Lung microvascular endothelial cell (primary cell): ENCODE measurements around the gene ATP8A2. TPM values are rescaled to one million over a fixed set of nuclear protein-coding genes. Genes with fewer than 3 reads are reported as not detected.
"Not testable (repeated sequence)": the region's sequence is repeated elsewhere in the genome, so short reads cannot be mapped to it uniquely, and the experiment has no call there.

Experiments
- DNase-seq, 2 donors: peaks; one replicate each; pipeline versions ENCODE4 v3.0.0 to v3.0.0-alpha.2; 2010; ENCODE audit warnings: low read depth in 2 of 2
- total RNA-seq: library from RNA; depleted of rRNA; stranded (reverse); fragments of >200 nt; gene quantifications from 2 replicates; pipeline ENCODE4 v1.2.1, GENCODE V29; 2014

The ATP8A2 gene
- total RNA-seq, 1 donor from 2014 or later, result under 0.01 TPM

DNA sequence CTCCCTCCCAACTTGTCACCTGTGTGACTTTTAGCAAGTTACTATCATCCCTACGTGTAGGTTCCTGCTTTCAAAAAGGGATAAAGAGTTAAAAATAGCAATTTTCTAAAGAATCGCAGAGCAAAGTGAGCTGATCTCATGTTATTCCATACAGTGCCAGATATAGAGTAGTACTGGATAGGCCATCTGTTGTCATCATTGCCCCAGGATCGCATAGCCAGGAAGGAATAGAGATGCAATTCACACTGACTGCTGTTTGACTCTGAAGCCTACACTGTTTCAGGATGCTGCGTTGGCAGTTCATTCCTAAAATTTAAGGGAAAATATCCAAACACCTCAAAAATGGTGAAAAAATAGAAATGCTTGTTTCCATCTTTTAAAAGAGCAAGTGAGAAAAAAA, 541.2 kb downstream of the ATP8A2 start:
- DNase-seq, result no peak

DNA sequence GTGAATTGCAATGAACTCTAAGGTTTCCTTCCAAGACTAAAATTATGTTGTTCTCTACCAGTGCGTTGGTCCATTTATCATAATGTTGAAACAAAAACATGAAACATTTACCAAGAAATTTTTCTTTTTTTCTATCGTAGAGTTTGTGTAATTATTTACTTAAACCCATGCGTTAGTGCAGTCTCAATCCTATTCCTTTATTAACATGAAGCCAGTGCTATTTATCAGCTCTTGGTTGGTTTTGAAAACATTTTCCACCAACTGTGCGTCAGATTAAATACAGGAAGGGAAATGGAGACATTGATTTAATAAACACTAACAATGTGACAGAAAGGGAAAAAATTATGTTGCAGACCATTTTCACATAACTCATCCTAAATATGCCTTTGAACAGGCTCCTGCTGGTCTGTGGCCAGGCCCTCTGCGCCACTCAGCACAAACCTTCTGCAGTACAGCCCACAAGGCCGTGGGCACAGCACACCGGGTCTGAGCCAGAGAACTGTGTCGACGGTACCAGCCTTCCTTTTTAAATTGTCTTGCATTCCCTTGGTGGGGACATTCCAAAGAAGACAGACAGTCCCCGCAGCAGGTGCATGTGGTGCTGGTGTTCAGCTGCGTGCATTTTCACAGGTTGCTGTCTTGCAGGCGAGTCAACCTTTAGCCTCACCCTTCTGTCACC, 544.2 kb downstream of the ATP8A2 start:
- DNase-seq, result no peak

DNA sequence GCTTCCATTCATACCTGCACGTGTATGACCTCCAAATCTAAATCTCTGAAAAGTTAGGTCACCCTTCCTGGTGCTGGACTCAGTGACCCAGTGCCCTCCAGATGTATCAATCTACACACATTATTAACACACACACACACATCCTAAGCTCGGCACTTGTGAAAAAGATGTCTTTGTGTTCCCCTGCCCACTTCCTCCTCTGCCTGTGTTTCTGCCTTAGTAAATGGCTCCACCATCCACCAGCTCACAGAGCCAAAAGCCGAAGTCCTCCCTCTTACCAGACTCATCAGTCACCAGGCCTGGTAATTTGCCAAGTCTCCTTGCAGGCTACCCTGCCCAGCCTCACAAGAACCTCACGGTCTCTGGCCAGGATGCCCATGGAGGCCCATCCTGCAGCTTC, 548.5 kb downstream of the ATP8A2 start:
- DNase-seq, result no peak

DNA sequence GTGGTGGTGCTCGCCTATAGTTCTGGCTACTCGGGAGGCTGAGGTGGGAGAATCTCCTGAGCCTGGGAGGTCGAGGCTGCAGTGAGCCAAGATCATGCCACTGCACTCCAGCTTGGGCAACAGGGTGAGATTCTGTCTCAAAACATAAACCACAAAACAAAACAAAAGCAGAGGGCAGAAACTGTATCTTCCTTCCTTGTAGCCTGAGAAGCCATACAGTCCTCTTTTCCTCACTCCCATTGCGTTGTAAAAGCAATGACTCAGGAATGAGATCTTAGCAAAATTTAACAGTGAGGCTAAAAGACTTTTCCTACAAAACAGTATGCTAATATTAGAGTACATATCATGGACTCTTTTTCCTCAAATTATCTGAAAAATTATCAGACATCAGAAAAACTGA, 549.2 kb downstream of the ATP8A2 start:
- no peak for DNase-seq

DNA sequence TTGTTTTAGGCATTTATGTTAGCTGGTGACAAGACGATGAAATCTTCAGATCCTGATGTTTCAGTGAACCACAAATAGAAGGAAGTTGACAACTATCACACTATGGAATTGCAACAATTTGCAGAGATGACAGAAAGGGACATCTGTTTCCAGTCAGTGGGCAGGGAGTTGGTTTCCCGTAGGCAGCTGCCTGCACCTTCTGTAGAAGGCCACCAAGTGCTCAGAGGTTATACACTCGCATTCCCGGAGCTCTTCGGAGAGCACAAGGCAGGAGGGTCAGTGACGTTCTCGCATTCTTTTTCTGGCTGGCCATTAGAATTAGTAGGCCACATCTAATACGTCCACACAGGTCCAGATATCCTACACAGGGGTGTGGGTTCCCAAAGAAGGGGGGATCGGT, 550.6 kb downstream of the ATP8A2 start:
- no peak for DNase-seq

DNA sequence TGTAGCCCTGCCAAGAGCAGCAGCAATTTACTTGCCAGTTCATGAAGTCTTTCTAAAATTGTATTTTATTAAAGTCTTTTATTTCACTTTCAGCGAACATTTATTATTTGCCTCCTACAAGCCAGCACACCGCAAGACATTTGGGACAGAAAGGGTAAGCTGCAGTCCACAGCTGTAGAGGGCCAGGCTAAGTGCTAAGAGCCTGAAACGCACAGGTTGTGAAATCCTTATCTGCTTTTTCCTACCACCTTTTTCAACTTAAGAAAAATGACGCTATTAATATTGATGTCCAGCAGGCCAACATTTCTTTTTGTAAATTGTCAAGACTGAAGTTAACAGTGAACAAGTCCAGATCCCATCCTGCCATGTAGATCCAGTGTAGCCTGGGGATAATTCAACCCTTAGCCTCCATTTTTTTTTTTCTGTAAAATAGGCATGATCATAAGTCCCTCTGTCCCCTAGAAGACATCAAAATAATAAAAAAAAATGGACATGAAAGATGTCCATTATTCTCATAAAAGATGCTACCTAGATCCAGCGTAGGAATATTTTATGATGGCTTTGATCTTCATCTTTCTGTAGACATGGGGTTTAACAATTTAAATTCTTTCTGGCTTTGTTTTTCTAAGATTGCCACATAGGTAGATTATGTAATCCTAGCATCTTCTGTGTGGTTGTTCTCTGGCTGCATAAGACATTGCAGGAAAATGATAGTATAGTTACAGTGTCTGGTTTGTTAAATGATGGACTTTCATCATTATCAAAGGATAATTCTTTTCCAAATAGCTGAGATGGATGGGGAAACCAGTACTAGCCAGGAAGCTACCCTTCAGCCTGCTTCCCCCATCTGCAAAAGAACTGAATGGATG, 551.7 kb downstream of the ATP8A2 start:
- no peak for DNase-seq

DNA sequence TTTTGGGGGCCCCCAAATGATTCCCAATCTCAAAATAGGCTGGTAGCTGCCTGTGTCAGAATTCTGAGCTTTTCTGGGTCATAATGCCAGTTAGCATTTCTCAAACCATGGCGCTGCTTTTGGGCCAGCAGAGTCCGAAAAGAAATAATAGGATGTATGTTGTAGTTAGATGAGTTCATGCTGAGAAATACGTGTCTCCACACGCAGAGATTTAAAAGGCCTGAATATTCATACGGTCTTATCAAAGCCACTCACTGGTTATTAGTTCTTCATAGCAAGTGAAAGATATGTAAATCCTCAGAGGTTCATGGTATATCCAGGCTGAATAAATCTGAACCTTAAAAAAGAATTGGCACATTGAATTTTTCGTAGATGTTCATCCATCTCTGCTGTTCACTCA, 555.6 kb downstream of the ATP8A2 start:
- no peak for DNase-seq

DNA sequence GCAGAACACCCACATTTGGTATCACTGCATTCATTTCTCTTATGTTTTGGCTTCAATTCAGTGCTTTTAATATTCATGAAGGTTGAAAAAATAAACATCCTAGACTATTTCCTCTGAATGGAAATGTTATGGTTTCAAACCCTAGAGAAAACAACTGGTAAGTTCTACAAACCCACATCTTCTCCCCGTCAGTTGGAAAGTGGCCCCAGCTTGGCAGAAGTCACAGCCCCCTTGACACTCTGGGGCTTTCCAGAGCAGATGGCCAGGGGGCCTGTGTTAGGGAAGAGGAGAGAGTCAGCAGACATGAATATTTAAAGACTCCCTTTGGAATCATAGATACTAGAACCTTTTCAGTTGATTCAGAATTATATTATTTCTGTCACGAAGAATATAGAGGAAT, 556.2 kb downstream of the ATP8A2 start:
- no peak for DNase-seq

DNA sequence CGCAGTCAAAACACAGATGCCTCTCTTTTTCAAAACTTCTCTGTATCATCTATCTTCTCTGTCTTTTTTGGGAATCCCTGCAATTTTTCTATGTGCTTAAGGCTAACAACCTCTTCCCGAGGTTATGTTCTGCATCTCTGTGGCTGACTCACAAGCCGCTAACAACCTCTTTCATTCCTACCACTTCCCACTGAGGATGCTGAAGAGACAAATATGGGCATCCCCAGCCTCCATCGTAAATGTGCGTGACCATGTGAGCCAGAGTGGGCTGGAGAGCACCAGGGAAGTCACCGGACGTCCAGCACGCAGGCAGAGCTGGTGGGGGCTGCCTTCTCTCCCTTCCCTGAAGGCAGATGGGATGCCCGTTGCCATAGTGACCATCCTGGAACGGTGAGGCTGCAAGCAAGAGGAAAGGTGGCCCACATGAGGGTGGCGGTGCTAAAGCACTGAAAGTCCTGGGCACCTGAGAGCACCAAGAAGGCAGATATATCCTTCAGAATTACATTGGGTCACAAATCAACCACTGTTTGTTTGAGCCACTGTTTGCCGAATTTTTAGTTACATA, 557.2 kb downstream of the ATP8A2 start:
- no peak for DNase-seq

DNA sequence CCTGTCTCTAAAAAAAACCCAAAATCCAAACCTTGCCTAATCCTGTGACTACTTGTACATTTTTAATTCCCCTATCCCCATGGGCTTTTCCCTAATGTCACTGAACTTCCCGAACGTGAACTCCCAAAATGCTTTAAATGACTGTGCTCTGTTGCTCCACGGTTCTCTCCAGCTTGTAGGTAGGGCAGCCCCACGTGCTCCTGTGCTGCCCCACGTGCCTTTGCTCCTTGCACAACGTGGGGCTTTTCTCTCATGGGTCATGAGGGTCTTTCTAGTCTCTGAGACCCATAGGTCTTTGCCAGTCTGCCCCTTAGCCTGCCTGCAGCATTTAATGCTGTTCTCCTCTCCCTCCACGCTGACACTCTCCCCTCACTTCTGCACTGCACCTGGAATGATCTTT, 558.0 kb downstream of the ATP8A2 start:
- DNase-seq, result no peak

DNA sequence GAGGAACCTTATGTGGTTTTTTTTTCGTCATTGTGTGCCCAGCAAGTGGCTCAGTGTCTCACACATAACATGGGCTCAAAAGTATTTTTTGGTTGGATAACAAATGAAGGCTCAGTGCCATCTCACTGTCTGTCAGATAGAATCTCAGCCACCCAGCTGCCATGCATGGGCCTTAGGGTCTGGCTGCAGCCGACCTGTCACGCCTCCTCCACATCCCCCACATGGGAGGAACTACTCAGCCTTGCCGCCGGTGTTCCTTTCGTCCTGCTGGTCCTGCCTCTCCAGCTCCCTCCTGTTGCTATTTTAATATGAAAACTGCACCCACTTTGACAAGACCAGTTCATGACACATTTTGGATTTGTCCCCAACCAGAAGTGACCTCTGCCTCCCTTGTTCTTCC, 558.9 kb downstream of the ATP8A2 start:
- no peak for DNase-seq

DNA sequence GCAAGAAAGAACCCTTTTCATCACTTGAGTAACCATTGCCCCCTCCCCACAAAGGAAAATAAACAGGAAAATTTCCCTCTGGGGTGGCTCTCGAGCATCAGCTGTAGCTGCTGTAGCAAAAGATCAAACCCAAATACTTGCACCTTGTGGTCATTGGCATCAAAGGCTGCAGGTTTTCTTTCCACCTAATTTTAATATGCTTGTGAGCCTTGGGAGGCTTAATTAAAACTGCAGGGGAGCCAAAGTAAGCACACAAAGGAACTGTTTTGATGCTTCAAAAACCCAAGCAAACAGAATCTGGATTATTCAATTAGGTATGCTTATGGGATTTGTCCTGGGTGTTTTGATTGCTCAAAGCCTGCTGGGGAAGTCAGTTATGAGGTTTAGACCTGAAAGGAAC, 560.6 kb downstream of the ATP8A2 start:
- no peak for DNase-seq

DNA sequence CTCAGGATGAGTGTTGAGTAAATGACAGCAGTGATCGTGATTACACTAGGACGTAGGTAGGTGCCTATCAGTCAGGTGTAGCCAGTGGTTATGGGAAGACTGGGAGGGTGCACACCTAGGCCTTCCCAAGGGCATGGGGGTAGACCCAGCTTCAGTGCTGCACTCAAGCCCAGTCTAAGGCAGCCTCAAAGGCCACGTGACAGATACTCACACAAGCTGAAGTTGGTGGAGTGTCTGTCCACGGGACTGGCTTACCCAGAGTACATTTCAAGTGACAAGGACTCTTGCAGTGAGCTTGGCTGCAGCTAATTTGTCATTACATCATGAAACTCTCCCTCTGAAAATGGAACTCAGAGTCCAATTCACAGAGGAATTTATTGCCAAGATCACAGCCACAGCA, 561.7 kb downstream of the ATP8A2 start:
- DNase-seq, result no peak

DNA sequence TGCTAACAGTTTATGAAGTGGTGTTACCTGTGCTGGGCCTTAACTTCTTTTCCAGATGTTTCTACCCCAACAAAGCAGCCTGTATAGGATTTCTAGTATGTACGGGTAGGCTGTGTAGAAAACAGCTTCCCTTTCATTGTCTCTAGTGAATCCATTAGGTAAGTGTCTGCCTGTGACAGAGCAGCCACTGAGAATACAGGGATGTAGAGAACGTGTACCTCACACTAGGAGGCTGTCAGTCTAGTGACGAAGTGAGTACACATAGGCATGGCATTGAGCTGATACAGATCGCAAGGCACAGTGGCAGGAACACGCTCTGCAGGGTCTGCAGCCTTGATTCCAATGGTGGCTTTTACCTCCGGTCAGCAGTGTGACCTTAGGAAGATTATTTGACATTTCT, 562.4 kb downstream of the ATP8A2 start:
- no peak for DNase-seq

DNA sequence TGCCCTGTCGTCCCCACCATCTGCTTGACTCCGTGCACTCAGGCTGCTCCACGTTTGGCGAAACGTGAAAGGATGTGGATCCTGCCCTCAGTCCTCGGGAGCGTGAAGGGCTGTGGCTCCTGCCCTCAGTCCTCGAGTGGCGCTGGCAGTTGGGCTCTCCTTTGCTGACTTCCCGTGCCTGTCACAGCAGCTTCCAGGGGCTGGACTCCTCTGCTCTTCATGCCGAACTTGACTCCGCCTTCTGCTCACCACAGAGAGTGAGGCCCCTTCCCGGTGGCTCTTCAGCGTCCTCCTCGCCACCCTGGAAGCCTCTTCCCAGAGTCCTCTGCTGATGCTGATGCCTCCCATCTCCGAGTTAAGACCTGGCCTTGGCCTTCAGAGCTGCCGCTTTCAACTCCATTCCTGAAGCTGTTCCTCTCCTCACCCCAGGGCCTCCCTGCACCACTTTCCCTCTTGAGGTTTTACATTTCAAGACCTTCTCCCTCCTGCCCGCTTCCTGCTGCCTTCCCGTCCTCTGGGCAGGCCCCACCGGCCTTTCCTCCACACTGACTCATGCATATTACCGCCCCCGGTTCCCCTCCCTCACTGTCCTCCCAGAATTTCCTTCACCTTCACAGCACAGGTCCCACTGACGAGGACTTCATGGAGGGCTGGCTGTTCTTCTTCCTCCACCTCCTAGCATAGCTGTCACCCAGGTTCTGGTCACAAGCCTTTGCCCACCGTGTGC, 568.4 kb downstream of the ATP8A2 start:
- DNase-seq, result no peak

DNA sequence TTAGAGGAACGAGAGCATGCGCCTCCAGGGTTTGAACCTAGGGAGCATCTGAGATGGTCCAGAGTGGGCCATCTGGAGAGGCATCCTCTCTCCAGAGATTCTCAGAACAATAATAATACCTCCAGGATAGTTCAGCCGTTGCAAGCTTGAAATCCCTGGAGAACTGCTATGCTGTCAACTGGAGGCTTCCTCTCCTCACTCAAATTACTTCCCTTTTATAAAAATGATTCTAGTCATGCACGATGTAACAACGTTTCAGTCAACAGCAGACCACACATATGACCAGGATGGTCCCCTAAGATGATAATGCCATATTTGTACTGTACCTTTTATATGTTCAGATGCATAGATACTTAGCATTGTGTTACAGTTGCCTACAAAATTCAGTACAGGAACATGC, 571.3 kb downstream of the ATP8A2 start:
- DNase-seq, result no peak

DNA sequence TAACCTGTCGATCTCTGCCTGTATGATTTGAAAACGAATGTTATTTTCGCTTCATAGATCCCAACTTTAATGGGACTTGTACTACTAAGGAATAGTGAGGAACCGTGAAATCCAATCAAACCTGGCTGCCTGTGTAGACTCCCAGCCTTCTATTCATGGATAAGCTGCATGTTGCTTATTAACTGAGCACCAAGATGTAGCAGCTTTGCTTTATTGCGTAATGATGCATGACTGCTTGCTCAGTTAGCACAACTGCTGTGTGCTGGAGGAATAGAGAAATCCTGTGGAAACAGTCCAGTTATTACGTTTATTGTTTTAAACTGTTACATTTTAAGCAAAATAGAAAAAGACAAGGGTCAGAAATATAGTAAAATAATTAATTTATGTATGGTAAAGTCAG, 571.9 kb downstream of the ATP8A2 start:
- no peak for DNase-seq

DNA sequence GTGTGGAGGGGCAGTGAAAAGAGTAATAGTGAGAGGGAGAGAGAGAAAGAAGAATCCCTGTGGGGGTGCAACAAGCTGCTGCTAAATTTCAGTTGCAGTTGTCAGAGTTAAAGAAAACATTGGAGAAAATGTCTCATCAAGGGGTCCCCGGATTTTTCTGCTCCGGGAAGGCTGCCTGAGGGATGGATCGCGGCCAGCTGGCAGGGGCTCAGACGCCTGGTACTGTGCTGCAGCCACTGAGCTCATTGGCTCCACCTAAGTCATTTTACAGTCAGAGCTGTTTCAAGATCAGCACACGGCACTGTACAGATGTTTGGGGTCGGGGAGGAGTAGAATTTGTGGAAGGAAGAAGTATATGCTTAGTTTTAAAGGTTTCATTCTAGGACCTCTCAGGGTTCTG, 573.8 kb downstream of the ATP8A2 start:
- no peak for DNase-seq

DNA sequence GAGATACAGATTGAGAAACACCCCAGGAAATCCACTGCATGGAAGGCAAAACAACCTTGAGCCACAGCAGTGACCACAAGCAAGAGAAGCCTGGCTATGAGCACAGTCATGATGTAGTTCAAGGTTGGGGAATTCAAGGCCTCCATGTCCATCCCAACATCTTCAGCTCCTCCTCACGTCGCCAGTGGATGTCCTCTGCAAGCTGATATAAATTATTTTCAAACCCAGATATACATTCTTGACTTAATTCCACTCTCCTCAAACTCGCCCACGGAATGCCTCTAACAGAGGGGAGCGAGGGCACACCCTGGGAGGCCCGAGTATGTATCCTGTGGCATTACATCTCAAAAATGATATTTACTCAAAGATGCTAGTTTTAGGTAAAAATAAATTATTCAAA, 574.5 kb downstream of the ATP8A2 start:
- DNase-seq, result no peak

DNA sequence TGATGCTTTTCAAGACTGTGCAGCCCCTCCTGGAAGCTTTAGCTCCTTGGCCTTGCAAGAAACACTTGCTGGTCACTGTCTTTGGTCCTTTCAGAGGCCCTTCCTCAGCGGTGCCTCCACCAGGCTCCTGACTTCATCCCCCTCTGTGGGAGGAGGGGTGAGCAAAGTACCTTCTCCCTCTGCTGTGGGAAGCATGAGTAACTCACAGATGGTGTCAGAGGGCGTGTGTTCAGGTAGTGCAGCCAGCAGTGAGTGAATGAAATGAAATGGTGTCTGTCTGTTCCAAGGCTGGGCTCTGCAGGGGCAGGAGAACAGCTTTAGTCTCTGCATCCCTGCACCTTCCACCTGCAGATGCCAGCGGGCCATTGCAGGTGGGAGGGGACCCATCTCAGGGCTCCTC, 577.1 kb downstream of the ATP8A2 start:
- no peak for DNase-seq

DNA sequence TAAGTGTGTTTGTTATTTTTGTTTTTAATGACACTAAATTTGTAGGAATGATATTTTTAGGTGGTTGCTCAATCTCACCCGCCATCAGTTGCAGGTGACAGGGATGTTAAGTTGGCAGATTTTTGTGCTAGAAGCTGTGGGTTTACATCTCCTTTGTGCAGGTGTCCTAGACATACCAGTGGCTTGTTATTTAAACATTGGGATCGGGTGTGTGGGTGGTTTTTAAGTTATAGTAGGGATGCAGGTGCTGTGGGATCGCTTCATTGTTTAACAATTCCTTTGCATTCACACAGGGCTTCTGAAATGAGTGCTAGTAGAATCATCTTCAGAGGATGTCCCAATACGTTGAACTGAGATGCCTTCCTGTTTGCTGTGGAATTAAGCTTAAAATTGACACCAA, 580.1 kb downstream of the ATP8A2 start:
- DNase-seq, result no peak

DNA sequence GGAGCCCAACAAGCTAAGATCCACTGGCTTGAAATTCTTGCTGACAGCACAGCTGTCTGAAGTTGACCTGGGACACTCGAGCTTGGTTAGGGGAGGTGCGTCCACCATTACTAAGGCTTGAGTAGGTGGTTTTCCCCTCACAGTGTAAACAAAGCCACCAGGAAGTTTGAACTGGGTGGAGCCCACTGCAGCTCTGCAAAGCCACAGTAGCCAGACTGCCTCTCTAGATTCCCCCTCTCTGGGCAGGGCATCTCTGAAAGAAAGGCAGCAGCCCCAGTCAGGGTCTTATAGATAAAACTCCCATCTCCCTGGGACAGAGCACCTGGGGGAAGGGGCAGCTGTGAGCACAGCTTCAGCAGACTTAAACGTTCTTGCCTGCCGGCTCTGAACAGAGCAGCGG, 582.3 kb downstream of the ATP8A2 start:
- DNase-seq, result not testable (repeated sequence)
